HTR-8/SVneo (cell line): ENCODE measurements around the gene RBMY1E.
"Not testable (repeated sequence)": the region's sequence is repeated elsewhere in the genome, so short reads cannot be mapped to it uniquely, and the experiment has no call there.

ENCODE experiments used
- DNase-seq: peaks from one replicate; pipeline ENCODE4 v3.0.0; 2011; ENCODE audit warnings: low spot score, mixed read lengths; ENCODE audit not compliant: insufficient read length
- FAIRE-seq: peaks from 2 replicates; lab custom pipeline; 2011; peaks lifted over from hg19 to GRCh38; lab: Jason Lieb, UNC

The RBMY1E gene

GRCh38 chrY:21917932-21918331, at the start of gene RBMY1E:
RBMY1E (minus strand) TSS chrY:21918032; CDS start chrY:21916054, 1,978 bp downstream.
- FAIRE-seq = not testable (repeated sequence)

GRCh38 chrY:21894426-21894825, 23.4 kb downstream of the RBMY1E start, which contains the start of gene RBMY1D:
RBMY1D (minus strand) TSS chrY:21894526; CDS start chrY:21892513, 2,013 bp downstream.
- DNase-seq, FAIRE-seq: not testable (repeated sequence)

More at GRCh38 chrY:21917932-21918331, at the start of gene RBMY1E:
- not testable (repeated sequence) for DNase-seq

GRCh38 chrY:21869407-21870076, 48.3 kb downstream of the RBMY1E start:
- FAIRE-seq, DNase-seq: not testable (repeated sequence)
